Measurements from ENCODE around the gene RNF11.
A peak's percentile ranks its signal among the peaks of the same experiment; 100 is the strongest.
"Not testable (repeated sequence)": the region's sequence is repeated elsewhere in the genome, so short reads cannot be mapped to it uniquely, and the experiment has no call there.

RNF11 gene

DNA sequence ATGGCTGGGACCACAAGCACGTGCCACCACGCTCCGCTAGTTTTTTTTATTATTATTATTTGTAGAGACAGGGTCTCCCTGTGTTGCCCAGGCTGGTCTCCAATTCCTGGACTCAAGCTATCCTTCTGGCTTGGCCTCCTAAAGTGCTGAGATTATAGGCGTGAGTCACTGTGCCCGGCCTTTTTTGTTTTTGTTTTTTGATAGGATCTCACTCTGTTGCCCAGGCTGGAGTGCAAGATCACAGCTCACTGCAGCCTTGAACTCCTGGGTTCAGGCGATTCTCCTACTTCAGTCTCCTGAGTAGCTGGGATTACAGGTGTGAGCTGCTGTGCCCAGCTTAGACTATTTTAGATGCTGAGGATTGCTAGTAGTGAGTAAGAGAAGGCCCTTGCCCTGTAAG, 11.8 kb upstream of the RNF11 start:
- TF ChIP-seq, protein P1, sequence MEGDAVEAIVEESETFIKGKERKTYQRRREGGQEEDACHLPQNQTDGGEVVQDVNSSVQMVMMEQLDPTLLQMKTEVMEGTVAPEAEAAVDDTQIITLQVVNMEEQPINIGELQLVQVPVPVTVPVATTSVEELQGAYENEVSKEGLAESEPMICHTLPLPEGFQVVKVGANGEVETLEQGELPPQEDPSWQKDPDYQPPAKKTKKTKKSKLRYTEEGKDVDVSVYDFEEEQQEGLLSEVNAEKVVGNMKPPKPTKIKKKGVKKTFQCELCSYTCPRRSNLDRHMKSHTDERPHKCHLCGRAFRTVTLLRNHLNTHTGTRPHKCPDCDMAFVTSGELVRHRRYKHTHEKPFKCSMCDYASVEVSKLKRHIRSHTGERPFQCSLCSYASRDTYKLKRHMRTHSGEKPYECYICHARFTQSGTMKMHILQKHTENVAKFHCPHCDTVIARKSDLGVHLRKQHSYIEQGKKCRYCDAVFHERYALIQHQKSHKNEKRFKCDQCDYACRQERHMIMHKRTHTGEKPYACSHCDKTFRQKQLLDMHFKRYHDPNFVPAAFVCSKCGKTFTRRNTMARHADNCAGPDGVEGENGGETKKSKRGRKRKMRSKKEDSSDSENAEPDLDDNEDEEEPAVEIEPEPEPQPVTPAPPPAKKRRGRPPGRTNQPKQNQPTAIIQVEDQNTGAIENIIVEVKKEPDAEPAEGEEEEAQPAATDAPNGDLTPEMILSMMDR (IDR thresholded peaks at IDR 0.05; ENCODE audit: control extremely low read depth, extremely low read depth, low read depth, missing control alignments): no peak
- CTCF ChIA-PET: interaction anchor here (1.0 kb wide), 1 partner anchor 32 kb away, joined by 4 read pairs; no protein-coding TSS in a partner anchor
- no peak for DNase-seq (ENCODE audit: extremely low spot score)
- POLR2A ChIA-PET: no interaction called here

DNA sequence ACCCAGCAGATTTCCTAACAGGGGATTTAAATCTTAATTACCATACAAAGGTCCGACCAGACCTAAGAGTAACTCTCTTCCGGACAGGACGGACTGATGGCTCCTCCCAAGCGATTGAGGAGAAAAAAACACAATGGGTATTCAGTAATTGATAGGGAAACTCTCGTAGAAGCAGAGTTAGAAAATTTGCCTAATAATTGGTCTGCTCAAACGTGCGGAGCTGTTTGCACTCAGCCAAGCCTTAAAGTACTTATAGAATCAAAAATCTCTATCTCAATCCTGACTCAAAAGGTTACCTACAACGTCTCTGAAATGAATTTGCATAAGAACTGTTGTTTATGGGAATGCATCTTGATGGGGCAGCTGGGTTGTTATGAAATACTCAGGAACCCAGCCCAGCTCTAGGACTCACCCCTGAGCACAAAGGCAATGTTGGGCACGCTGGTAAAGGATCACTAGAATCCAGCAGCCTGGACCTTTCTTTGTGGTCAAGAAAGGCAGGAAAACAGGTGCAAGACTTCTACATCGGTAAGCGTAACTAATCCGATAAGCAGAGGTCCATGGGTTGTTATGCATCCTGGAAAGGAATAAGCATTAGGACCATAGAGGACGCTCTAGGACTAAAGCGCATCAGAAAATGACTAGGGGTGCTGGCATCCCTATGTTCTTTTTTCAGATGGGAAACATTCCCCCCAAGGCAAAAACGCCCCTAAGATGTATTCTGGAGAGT, 8.7 kb upstream of the RNF11 start:
- DNase-seq (ENCODE audit: extremely low spot score); POLR2A ChIA-PET: not testable (repeated sequence)
- CTCF ChIA-PET: interaction anchor here (0.9 to 1.6 kb wide), 2 partner anchors 12 to 16 kb away, joined by 4 read pairs; no protein-coding TSS in a partner anchor

DNA sequence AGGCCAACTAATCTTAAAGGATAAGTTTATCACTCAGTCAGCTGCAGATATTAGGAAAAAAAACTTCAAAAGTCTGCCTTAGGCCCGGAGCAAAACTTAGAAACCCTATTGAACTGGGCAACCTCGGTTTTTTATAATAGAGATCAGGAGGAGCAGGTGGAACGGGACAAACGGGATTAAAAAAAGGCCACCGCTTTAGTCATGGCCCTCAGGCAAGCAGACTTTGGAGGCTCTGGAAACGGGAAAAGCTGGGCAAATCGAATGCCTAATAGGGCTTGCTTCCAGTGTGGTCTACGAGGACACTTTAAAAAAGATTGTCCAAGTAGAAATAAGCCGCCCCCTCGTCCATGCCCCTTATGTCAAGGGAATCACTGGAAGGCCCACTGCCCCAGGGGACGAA, 7.6 kb upstream of the RNF11 start:
- DNase-seq (ENCODE audit: extremely low spot score); POLR2A ChIA-PET; CTCF ChIA-PET: not testable (repeated sequence)

DNA sequence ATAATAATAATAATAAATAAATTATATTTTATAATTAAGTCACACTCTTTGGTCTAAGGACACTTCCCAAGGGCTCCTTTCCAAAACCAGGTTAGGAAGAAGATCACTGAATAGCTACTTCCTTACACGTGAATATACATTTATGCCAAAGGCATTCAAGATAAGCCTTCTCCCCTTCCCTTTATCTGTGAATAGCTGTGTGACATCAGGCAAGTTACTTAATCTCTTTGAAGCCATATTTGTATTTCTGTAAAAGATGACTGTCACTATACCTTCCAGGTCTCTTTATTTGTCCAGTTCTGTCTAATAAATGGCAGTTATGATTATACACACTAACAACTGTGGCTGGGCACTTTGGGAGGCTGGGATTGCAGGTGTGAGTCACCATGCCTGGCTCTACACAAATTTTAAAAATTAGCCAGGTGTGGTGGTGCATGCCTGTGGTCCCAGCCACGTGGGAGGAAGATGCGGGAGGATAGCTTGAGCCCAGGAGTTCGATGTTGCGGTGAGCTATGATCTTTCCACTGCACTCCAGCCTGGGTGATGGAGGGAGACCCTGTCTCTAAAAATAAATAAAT, 5.5 kb upstream of the RNF11 start:
- TF ChIP-seq, protein P1 (IDR thresholded peaks at IDR 0.05; ENCODE audit: control extremely low read depth, extremely low read depth, low read depth, missing control alignments): no peak
- CTCF ChIA-PET: interaction anchor here (1.4 kb wide), 1 partner anchor 10 kb away, joined by 5 read pairs; no protein-coding TSS in a partner anchor
- DNase-seq (ENCODE audit: extremely low spot score): no peak
- POLR2A ChIA-PET: interaction anchor here (0.6 kb wide), 1 partner anchor 296 kb away, joined by 3 read pairs; no protein-coding TSS in a partner anchor

DNA sequence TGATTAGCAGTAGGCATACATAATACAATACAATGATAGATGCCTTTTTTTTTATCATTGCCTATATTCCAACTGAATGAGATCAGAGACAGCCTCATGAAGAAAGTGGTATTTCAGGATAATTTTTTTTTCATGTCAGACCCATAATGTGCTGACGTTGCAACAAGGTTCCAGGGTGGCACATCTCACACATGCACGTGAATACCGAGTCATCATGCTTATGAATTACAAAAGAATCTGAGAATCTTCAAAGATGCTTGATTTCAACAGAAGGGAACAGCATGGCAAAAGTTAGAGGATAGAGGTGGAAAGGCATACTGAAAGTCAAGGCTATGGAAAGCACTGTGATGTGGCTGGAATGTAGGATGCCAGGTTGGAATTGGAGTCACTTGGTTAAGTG, 5.0 kb upstream of the RNF11 start:
- ChIA-PET CTCF (interaction anchor here (1.9 kb wide), 1 partner anchor 40 kb away, joined by 7 read pairs; no protein-coding TSS in a partner anchor), POLR2A (no interaction called here)
- TF ChIP-seq, protein P1 (IDR thresholded peaks at IDR 0.05; ENCODE audit: control extremely low read depth, extremely low read depth, low read depth, missing control alignments): no peak
- DNase-seq (ENCODE audit: extremely low spot score): no peak

DNA sequence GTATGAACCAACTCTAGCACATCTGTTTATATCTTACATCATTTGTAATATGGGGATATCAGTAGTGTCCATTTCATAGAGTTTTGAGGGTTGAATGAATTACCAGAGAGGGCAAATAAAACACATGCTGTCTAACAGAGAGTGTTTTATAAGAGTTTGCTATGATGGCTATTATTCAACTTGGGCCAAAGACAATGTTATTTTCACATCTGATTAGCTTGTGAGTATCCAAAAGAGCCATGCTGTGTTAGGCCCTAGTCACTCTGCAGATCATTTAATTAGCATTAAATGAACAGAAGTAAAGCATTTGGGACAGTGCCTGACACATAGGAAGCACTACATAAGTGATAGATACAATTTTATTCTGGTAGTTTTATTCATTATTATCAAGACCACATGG, 4.2 kb upstream of the RNF11 start:
- TF ChIP-seq, protein P1 (IDR thresholded peaks at IDR 0.05; ENCODE audit: control extremely low read depth, extremely low read depth, low read depth, missing control alignments): no peak
- no peak for DNase-seq (ENCODE audit: extremely low spot score)
- POLR2A ChIA-PET: no interaction called here
- CTCF ChIA-PET: interaction anchor here (1.1 to 1.9 kb wide), 3 partner anchors 14 to 65 kb away, joined by 3 to 7 read pairs (median 4); no protein-coding TSS in a partner anchor

DNA sequence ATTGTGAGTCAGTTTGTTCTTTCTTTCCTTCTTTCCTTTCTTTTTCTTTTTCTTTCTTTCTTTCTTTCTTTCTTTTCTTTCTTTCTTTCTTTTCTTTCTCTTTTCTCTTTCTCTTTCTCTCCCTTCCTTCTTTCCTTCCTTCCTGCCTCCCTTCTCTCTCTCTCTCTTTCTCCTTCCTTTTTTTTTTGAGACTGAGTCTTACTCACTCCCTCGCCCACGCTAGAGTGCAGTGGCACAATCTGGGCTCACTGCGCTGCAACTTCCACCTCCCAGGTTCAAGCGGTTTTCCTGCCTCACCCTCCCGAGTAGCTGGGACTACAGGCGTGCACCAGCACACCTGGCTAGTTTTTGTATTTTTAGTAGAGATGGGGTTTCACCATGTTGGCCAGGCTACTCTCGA, 1.8 kb upstream of the RNF11 start:
- CTCF ChIA-PET: interaction anchor here (0.9 to 1.5 kb wide), 2 partner anchors 11 to 69 kb away, joined by 3 read pairs; no protein-coding TSS in a partner anchor
- DNase-seq (ENCODE audit: extremely low spot score); POLR2A ChIA-PET: not testable (repeated sequence)

DNA sequence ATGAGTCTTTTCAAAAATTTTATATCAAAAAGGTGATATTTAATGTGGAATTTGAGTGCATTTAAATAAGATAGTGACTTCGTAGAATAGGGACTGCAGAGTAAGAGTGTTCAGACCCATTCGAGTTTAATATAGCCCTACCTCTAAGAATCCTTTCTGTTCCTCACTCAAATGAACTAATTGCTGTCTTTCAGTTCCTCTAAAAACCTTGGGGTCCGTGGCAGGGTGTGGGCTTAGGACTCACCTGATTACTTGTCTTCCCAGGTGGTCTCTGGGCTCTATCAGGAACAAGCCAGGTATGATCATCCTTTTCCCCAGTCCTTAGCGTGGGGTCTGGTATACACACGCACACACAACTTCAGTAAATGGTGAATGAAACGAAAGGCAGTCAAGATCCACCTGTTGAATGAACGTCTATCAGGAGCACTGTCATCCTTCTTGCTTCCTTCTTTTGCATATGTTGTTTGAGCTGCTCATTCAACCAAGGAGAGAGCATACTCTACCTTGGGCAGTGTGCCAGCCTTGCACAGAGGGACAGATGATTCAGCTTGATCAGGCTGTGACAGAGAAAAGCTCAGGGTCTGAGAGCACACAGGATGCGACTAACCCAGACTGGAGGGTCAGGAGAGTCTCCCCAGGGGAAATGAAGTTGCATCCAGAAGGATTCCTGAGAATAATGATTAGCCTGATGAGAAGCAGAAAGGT, 1.2 kb upstream of the RNF11 start:
- TF ChIP-seq, protein P1 (IDR thresholded peaks at IDR 0.05; ENCODE audit: control extremely low read depth, extremely low read depth, low read depth, missing control alignments): no peak
- CTCF ChIA-PET: interaction anchor here (0.7 to 2.1 kb wide), 6 partner anchors 9 to 71 kb away, joined by 3 to 6 read pairs (median 3); no protein-coding TSS in a partner anchor
- POLR2A ChIA-PET: no interaction called here
- peak; percentile 65 for DNase-seq (ENCODE audit: extremely low spot score)

All from GM10248 (cell line).